ENCODE measurements around the gene R3HDM4. TPM values are rescaled to one million over a fixed set of nuclear protein-coding genes. Genes with fewer than 3 reads are reported as not detected.

The R3HDM4 gene
- total and polyA plus RNA-seq, 2 donors (not counting 3 experiments of a cell fraction or from before 2014, with no cell fraction given) = 51.8 to 53.9 TPM

DNA sequence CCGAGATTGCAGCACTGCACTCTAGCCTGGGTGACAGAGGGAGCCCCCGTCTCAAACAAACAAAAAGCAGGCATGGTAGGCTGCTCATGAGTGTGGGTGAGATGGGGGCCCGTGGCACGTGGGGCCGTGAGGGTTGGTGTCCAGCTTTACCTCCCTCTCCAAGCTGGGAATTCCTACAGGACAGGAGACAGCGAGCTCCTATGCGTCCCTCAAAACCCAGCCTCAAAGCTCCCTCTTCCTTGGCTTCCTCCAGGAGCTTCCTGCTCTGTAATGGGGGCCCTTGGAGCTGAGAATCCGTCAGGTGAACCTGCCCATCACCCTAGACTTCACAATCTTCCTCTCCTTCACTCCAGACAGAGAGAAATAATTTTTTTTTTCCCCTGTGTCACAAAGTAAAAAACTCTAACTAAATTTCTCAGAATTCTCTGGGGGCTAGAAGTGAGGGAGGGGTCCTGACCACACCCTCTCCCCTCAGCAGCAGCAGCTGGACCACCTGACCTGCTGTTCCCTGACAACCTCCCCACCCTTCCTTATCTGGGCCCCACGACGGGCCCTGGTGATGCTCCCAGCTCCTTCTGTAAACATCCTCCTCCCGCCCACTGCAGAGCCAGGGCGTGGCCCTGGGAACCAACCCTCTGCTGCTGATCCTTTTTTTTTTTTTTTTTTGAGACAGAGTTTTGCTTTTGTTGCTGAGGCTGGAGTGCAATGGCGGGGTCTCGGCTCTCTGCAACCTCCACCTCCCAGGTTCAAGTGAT is 49.0 kb upstream of the R3HDM4 start:
- Histone ChIP-seq H3K9me1 (replicated peaks; ENCODE audit: control insufficient read depth, extremely low read depth, insufficient read depth, low read length) (no peaks in the 10 kb centered on the region), H3K9me3 (replicated peaks; ENCODE audit: control insufficient read depth, insufficient read depth, low read length) (no peaks in the 10 kb centered on the region), H3K4me3 (replicated peaks in 1 of 3; ENCODE audit: insufficient read depth in 1 of 3, low read depth in 1 of 3, low read length in 3 of 3) (no peak overlapping the region), H3K36me3 (ENCODE audit: control insufficient read depth in 2 of 2, extremely low read depth in 1 of 2, insufficient read depth in 2 of 2, low read length in 2 of 2) (peaks cover 2 to 5% of the 10 kb centered on the region in 2 experiments), H3K4me1 (ENCODE audit: control insufficient read depth, extremely low read depth, insufficient read depth, low read length) (no peaks in the 10 kb centered on the region), H3K27ac (ENCODE audit: insufficient read depth, low read depth, low read length) (no peak overlapping the region), H3K79me2 (ENCODE audit: control insufficient read depth, insufficient read depth, low read length) (no peaks in the 10 kb centered on the region), H3K4me2 (ENCODE audit: insufficient read depth, low read length) (no peak overlapping the region), H4K20me1 (replicated peaks; ENCODE audit: control insufficient read depth, extremely low read depth, insufficient read depth, low read length) (no peaks in the 10 kb centered on the region), H2AFZ (ENCODE audit: low read depth, low read length) (no peak overlapping the region), H3K9ac (replicated peaks; ENCODE audit: extremely low read depth, insufficient read depth, low read length) (no peak overlapping the region), H3K27me3 (ENCODE audit: control insufficient read depth in 2 of 2, insufficient read depth in 2 of 2, low read length in 2 of 2) (no peaks in the 10 kb centered on the region)
- intact Hi-C loops (cut with micrococcal nuclease) = no loop called here
- FAIRE-seq (no peak), DNase-seq (ENCODE audit: low read depth, low spot score) (no peak)
- no peak for TF ChIP-seq MYC (IDR thresholded peaks at IDR 0.05; ENCODE audit: low read depth, low read length)
- no peak for TF ChIP-seq POLR2AphosphoS5 (IDR thresholded peaks at IDR 0.05; ENCODE audit: insufficient read depth, low read depth, low read length)
- no peak for TF ChIP-seq JUN (IDR thresholded peaks at IDR 0.05; ENCODE audit: borderline replicate concordance, insufficient read depth, insufficient read length, low read depth)
- no peak for TF ChIP-seq POLR2A (IDR thresholded peaks at IDR 0.05; ENCODE audit: low read depth, low read length)
- TF ChIP-seq GATA2 (IDR thresholded peaks at IDR 0.05; ENCODE audit: insufficient read depth, insufficient read length, low read depth, low read length) = no peak
- TF ChIP-seq, protein P1, sequence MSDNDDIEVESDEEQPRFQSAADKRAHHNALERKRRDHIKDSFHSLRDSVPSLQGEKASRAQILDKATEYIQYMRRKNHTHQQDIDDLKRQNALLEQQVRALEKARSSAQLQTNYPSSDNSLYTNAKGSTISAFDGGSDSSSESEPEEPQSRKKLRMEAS (IDR thresholded peaks at IDR 0.05; ENCODE audit: insufficient read depth, insufficient read length) = no peak
- dilution Hi-C loops (cut with MboI; ENCODE audit: extremely low pct_ligation_motif_present, low sequenced_read_pairs) = no loop called here
- ChIA-PET POLR2A (no interaction called here), CTCF (interaction anchor here (0.6 to 1.4 kb wide), 3 partner anchors 13 to 183 kb away, joined by 3 read pairs; no protein-coding TSS in a partner anchor)
- BruUV-seq (replicated peaks) = no TSS peak

DNA sequence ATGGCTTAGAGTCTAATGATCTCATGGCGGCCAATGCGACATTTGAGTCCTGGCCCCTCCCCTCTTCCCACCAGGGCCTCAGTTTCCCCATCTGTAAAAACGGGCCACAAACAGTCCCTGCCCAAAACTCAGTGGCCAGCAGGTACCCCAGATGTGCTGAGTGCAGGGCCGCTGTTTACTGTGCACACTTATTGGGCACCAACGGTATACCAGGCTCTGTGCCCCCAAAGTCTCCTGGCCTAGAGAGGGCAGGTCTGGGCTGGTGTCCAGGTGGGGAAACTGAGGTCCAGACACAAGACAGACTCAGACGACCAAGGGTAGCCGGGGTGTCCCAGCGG is 47.6 kb upstream of the R3HDM4 start:
- Histone ChIP-seq H4K20me1 (replicated peaks; ENCODE audit: control insufficient read depth, extremely low read depth, insufficient read depth, low read length) (no peaks in the 10 kb centered on the region), H3K27me3 (ENCODE audit: control insufficient read depth in 2 of 2, insufficient read depth in 2 of 2, low read length in 2 of 2) (no peaks in the 10 kb centered on the region), H3K79me2 (ENCODE audit: control insufficient read depth, insufficient read depth, low read length) (no peaks in the 10 kb centered on the region), H3K9me3 (replicated peaks; ENCODE audit: control insufficient read depth, insufficient read depth, low read length) (no peaks in the 10 kb centered on the region), H3K27ac (ENCODE audit: insufficient read depth, low read depth, low read length) (no peak overlapping the region), H3K9me1 (replicated peaks; ENCODE audit: control insufficient read depth, extremely low read depth, insufficient read depth, low read length) (no peaks in the 10 kb centered on the region), H2AFZ (ENCODE audit: low read depth, low read length) (no peak overlapping the region), H3K9ac (replicated peaks; ENCODE audit: extremely low read depth, insufficient read depth, low read length) (no peak overlapping the region), H3K4me2 (ENCODE audit: insufficient read depth, low read length) (no peak overlapping the region), H3K4me1 (ENCODE audit: control insufficient read depth, extremely low read depth, insufficient read depth, low read length) (no peaks in the 10 kb centered on the region), H3K36me3 (ENCODE audit: control insufficient read depth in 2 of 2, extremely low read depth in 1 of 2, insufficient read depth in 2 of 2, low read length in 2 of 2) (peaks cover 2% of the 10 kb centered on the region in 2 experiments), H3K4me3 (replicated peaks in 1 of 3; ENCODE audit: insufficient read depth in 1 of 3, low read depth in 1 of 3, low read length in 3 of 3) (no peak overlapping the region)
- dilution Hi-C loops (cut with MboI; ENCODE audit: extremely low pct_ligation_motif_present, low sequenced_read_pairs) (no loop called here), intact Hi-C loops (cut with micrococcal nuclease) (no loop called here)
- no peak for DNase-seq (ENCODE audit: low read depth, low spot score)
- POLR2A ChIA-PET = no interaction called here
- no peak for FAIRE-seq
- no peak for TF ChIP-seq FOS (IDR thresholded peaks at IDR 0.05; ENCODE audit: borderline replicate concordance, insufficient read depth, low read length)
- TF ChIP-seq, protein P2, sequence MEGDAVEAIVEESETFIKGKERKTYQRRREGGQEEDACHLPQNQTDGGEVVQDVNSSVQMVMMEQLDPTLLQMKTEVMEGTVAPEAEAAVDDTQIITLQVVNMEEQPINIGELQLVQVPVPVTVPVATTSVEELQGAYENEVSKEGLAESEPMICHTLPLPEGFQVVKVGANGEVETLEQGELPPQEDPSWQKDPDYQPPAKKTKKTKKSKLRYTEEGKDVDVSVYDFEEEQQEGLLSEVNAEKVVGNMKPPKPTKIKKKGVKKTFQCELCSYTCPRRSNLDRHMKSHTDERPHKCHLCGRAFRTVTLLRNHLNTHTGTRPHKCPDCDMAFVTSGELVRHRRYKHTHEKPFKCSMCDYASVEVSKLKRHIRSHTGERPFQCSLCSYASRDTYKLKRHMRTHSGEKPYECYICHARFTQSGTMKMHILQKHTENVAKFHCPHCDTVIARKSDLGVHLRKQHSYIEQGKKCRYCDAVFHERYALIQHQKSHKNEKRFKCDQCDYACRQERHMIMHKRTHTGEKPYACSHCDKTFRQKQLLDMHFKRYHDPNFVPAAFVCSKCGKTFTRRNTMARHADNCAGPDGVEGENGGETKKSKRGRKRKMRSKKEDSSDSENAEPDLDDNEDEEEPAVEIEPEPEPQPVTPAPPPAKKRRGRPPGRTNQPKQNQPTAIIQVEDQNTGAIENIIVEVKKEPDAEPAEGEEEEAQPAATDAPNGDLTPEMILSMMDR (IDR thresholded peaks at IDR 0.05; ENCODE audit: extremely low read depth in 1 of 2, insufficient read depth in 1 of 2, low read depth in 1 of 2, low read length in 2 of 2) = no peak
- TF ChIP-seq, protein P1 (IDR thresholded peaks at IDR 0.05; ENCODE audit: insufficient read depth, insufficient read length) = no peak
- no peak for TF ChIP-seq POLR2AphosphoS5 (IDR thresholded peaks at IDR 0.05; ENCODE audit: insufficient read depth, low read depth, low read length)
- TF ChIP-seq POLR2A (IDR thresholded peaks at IDR 0.05; ENCODE audit: low read depth, low read length) = no peak
- no peak for TF ChIP-seq GATA2 (IDR thresholded peaks at IDR 0.05; ENCODE audit: insufficient read depth, insufficient read length, low read depth, low read length)
- BruUV-seq (replicated peaks) = no TSS peak
- CTCF ChIA-PET = interaction anchor here (0.8 kb wide), 1 partner anchor 12 kb away, joined by 3 read pairs; no protein-coding TSS in a partner anchor

Measured in endothelial cell of umbilical vein (primary cell).